Stimulated activated CD4-positive, alpha-beta T cell treated with anti-CD3 and anti-CD28 coated beads, TNF-alpha, amount 100 ng/mL, for 24 hours (primary cell): ENCODE data around the gene NACA2.
"Not testable (repeated sequence)": the region's sequence is repeated elsewhere in the genome, so short reads cannot be mapped to it uniquely, and the experiment has no call there.

ENCODE experiments used
- DNase-seq, 3 experiments: peaks; one replicate each; pipeline ENCODE4 v3.0.0-alpha.2; 2020; ENCODE audit warnings: low read depth in 3 of 3

Gene NACA2

GRCh38 chr17:61591018-61591417 lies at the start of gene NACA2:
TSS of gene NACA2 (minus strand) at chr17:61591219. CDS start at chr17:61591180, 39 bp downstream.
- no peak for DNase-seq

DNA sequence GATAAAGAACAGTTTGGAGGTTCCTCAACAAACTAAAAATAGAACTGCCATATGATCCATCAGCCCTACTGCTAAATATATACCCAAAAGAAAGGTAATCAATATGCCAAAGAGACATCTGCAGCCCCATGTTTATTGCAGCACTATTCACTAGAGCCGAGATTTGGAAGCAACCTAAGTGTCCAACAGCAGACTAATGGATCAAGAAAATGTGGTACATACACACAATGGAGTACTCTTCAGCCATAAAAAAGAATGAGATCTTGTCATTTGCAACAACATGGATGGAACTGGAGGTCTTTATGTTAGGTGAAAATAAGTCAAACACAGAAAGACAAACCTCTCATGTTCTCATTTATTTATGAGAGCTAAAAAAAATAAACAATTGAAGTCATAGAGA lies 48.8 kb upstream of the NACA2 start:
- DNase-seq = no peak

DNA sequence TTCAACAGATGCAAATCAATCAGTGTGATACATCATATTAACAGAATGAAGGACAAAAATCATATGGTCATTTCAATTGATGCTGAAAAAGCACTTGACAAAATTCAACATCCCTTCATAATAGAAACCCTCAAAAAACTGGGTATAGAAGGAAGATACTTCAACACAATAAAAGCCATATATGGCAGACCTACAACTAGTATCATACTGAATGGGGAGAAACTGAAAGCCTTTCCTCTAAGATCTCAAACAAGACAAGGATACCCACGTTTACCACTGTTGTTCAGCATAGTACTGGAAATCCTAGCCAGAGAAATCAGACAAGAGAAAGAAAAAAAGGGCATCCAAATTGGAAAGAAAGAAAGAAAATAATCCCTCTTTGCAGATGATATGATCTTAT lies 47.1 kb upstream of the NACA2 start:
- no peak for DNase-seq

DNA sequence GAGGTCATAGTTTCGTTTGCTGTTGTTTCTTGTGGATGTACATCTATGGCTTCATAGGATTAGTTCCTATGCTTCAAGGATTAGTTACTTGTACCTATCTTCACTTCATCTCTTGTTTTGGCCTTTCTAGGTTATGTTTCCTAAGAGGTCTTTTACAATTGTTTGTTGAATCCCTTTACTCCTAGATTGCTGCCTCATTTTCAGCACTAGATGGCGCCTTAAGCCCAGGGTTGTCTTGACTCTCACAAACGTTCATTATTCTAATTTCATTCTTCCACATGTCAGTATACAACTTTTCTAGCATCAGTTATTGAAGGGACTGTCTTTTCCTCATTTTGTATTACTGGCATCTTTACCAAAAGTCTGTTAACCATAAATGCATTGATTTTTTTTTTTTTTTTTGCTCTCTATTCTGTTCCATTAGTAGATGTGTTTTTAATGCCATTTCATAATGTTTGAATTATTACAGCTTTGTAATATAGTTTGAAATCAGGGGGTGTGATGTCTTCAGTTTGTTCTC lies 45.0 kb upstream of the NACA2 start:
- DNase-seq = peak; percentile 4 to 39 (median 5)

DNA sequence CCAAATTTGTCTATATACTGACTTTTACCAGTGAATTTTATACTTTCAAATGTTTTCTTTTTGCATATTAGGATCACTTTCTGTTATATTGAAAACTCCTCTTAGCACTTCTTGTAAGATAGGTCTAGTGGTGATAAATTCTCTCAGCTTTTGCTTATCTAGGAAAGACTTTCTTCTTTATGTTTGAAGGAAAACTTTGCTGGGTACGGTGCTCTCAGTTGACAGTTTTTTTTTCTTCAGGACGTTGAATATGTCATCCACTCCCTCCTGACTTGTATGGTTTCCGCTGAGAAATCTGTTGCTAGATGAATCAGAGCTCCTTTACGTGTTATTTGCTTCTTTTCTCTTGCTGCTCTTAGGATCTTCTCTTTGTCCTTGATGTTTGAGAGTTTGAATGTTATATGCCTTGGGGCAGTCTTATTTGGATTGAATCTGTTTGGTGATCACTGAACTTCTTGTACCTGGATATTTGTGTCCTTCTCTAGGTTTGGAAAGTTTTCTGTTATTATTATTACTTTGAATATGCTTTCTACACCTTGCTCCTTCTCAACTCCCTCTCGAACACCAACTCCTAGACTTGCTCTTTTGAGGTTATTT lies 44.0 kb upstream of the NACA2 start:
- no peak for DNase-seq

- DNase-seq = no peak
Observed at GRCh38 chr17:61634011-61634539, 43.1 kb upstream of the NACA2 start.

DNA sequence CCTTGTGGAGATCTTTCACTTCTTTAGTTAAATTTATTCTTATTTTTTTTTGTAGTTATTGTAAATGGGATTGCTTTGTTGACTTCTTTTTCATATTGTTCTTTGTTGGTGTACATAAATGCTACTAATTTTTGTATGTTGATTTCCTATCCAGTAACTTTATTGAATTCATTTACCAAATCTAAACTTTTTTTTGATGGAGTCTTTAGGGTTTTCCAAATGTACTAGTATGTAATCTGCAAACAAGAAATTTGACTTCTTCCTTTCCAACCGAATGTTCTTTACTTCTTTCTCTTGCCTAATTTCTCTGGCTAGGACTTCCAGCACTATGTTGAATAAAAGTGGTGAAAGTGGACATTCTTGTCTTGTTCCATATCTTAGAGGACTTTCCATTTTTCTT lies 41.8 kb upstream of the NACA2 start:
- DNase-seq = no peak

- no peak for DNase-seq
Observed at GRCh38 chr17:61631800-61632199, 40.8 kb upstream of the NACA2 start.

GRCh38 chr17:61628158-61628557 lies 37.1 kb upstream of the NACA2 start:
- not testable (repeated sequence) for DNase-seq

DNA sequence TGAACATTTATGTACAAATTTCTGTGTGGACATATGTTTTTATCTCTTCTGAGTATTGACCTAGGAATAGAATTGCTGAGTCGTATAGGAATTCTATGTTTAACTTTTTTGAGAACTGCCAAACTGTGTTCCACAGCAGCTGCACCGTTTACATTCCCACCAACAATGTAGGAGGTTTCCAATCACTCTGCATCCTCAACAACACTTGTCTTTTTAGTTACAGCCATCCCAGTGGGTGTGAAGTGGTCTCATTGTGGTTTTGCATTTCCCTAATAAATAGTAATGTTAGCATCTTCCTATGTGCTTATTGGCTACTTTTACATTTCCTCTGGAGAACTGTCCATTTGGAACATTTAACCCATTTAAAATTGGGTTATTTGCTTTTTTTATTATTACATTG lies 36.6 kb upstream of the NACA2 start:
- DNase-seq = no peak

DNA sequence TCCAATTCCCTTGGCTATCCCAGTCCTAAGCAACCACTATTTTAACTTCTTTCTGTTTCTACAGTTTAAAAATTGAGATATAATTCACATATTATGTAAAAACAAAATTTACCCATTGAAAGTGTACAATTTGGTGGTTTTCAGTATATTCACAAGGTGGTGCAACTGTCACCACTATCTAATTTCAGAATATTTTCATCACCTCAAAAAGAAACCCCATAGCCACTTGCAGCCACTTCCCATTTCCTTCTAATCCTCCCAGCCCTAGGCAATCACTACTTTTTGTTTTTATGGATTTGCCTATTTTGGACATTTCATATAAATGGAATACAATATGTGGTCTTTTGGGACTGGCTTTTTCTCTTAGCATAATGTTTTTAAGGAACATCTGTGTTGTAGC lies 36.1 kb upstream of the NACA2 start:
- DNase-seq = no peak

DNA sequence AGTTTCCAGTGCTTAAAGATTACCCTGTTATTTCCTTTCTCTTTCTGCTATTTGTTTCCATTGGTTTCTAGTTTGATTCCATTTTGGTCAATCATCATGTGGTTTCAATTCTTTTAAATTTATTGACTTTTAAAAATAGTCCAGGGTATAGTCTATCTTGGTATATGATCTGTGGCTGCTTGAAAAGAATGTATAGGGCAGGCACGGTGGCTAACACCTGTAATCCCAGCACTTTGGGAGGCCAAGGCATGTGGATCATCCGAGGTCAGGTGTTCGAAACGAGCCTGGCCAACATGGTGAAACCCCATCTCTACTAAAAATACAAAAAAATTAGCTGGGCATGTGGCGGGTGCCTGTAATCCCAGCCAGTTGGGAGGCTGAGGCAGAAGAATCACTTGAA lies 34.5 kb upstream of the NACA2 start:
- DNase-seq = no peak

GRCh38 chr17:61624951-61625350 lies 33.9 kb upstream of the NACA2 start:
- DNase-seq = no peak

GRCh38 chr17:61621317-61621716 lies 30.3 kb upstream of the NACA2 start:
- DNase-seq = no peak

DNA sequence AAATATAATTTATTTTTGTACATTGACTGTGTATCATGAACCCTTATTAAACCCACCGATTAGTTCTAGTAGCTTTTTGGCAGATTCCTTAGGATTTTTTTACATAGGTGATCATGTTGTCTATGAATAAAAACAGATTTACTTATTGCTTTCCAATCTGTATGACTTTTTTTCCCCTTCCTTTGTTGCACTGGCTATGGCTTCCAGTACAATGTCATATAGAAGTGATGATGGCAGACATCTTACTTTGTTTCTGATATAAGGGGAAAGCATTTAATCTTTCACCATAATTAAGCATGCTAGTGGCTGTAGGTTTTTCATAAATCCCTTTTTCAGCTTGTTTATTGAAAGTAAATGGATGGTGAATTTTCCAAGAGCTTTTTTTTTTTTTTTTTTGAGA lies 28.9 kb upstream of the NACA2 start:
- no peak for DNase-seq

- DNase-seq = no peak
Observed at GRCh38 chr17:61619493-61619892, 28.5 kb upstream of the NACA2 start.

DNA sequence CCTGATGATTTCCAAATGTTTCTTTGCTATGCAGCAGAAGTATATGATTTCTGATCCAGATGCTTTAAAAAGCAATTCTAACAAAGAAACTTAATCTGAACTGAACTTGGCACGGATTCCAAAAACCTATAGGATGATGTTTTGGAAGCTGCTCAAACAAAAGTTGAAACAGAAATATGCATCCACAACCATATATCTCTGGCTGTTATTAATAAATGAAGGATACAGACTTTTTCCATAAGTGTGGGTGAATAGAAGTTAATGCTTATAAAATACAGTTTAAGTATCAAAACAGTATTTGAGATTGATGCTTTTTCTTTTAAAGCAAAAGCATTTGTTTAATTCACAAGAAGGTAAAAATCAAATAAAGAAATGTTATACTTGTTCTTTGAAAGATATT lies 27.9 kb upstream of the NACA2 start:
- DNase-seq = no peak

- DNase-seq = no peak
Observed at GRCh38 chr17:61617330-61617729, 26.3 kb upstream of the NACA2 start.

GRCh38 chr17:61616783-61617182 lies 25.8 kb upstream of the NACA2 start:
- DNase-seq = no peak

GRCh38 chr17:61614219-61614618 lies 23.2 kb upstream of the NACA2 start:
- DNase-seq = no peak

- no peak for DNase-seq
Observed at GRCh38 chr17:61611323-61611722, 20.3 kb upstream of the NACA2 start.

GRCh38 chr17:61605692-61606091 lies 14.7 kb upstream of the NACA2 start:
- DNase-seq = no peak

GRCh38 chr17:61601297-61601696 lies 10.3 kb upstream of the NACA2 start:
- DNase-seq = no peak

GRCh38 chr17:61600621-61601020 lies 9.6 kb upstream of the NACA2 start:
- DNase-seq = no peak
